Measurements from ENCODE around the gene RPL21.

The RPL21 gene

GRCh38 chr13:27233964-27234363 lies 17.4 kb upstream of the RPL21 start:
- H3K4me3 ChIP-seq (ENCODE audit: low read depth, low read length), result no peak overlapping the region
- TF ChIP-seq CTCF (IDR thresholded peaks at IDR 0.05; ENCODE audit: insufficient read depth, low read depth, low read length, missing control alignments), result no peak
- no peak for DNase-seq (ENCODE audit: low read depth)

GRCh38 chr13:27236478-27236877 lies 14.9 kb upstream of the RPL21 start:
- no peak for TF ChIP-seq CTCF (IDR thresholded peaks at IDR 0.05; ENCODE audit: insufficient read depth, low read depth, low read length, missing control alignments)
- H3K4me3 ChIP-seq (ENCODE audit: low read depth, low read length), result no peak overlapping the region
- no peak for DNase-seq (ENCODE audit: low read depth)

GRCh38 chr13:27242702-27243101 lies 8.7 kb upstream of the RPL21 start:
- TF ChIP-seq CTCF (IDR thresholded peaks at IDR 0.05; ENCODE audit: insufficient read depth, low read depth, low read length, missing control alignments), result no peak
- no peak for DNase-seq (ENCODE audit: low read depth)
- no peak overlapping the region for H3K4me3 ChIP-seq (ENCODE audit: low read depth, low read length)

GRCh38 chr13:27245610-27246009 lies 5.7 kb upstream of the RPL21 start:
- H3K4me3 ChIP-seq (ENCODE audit: low read depth, low read length), result no peak overlapping the region
- TF ChIP-seq CTCF (IDR thresholded peaks at IDR 0.05; ENCODE audit: insufficient read depth, low read depth, low read length, missing control alignments), result no peak
- DNase-seq (ENCODE audit: low read depth), result no peak

GRCh38 chr13:27250833-27251165 lies 559 bp upstream of the RPL21 start:
- H3K4me3 ChIP-seq (ENCODE audit: low read depth, low read length), result peak overlapping the region; percentile 94
- DNase-seq (ENCODE audit: low read depth), result no peak
- no peak for TF ChIP-seq CTCF (IDR thresholded peaks at IDR 0.05; ENCODE audit: insufficient read depth, low read depth, low read length, missing control alignments)

GRCh38 chr13:27252467-27252866 lies 1.1 kb downstream of the RPL21 start:
- H3K4me3 ChIP-seq (ENCODE audit: low read depth, low read length), result peak overlapping the region; percentile 94
- no peak for DNase-seq (ENCODE audit: low read depth)
- TF ChIP-seq CTCF (IDR thresholded peaks at IDR 0.05; ENCODE audit: insufficient read depth, low read depth, low read length, missing control alignments), result no peak

- H3K4me3 ChIP-seq (ENCODE audit: low read depth, low read length), result no peak overlapping the region
- DNase-seq (ENCODE audit: low read depth), result no peak
- no peak for TF ChIP-seq CTCF (IDR thresholded peaks at IDR 0.05; ENCODE audit: insufficient read depth, low read depth, low read length, missing control alignments)
Measured at GRCh38 chr13:27257233-27257568, 5.8 kb downstream of the RPL21 start.

Data from GM12865 (cell line).